GM18526 (cell line): Measurements from ENCODE around the gene S100A5.

Experiments used
- POLR2A ChIP-seq: IDR thresholded peaks from 3 replicates; pipeline ENCODE4 v1.6.1; 2011; ENCODE audit not compliant: insufficient read length; ENCODE audit errors: extremely low read depth

S100A5 gene, protein sequence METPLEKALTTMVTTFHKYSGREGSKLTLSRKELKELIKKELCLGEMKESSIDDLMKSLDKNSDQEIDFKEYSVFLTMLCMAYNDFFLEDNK

GRCh38 chr1:153540394-153541361, at the start of gene S100A5:
S100A5 (minus strand) TSS chr1:153540934; CDS start chr1:153540191, 743 bp downstream.
- no peak for TF ChIP-seq POLR2A

GRCh38 chr1:153588482-153588881, 47.7 kb upstream of the S100A5 start:
- no peak for TF ChIP-seq POLR2A

DNA sequence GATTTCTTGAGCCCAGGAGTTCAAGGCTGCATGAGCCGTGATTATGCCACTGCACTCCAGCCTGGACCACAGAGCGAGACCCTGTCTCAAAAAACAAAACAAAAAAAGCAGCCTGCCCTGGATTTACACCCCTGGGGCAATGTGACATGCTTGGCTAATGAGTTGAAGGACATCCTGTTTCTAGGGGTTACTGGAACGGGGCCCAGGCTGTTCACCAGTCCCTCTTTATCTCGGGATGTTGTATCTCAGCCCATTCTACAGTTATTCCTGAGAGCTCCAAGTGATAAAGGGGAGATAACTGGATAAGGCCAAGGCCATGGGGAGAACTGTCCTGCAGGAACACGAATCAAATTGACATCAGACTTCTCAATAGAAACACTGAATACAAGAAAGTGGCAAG, 46.6 kb upstream of the S100A5 start:
- no peak for TF ChIP-seq POLR2A

GRCh38 chr1:153586347-153586746, 45.6 kb upstream of the S100A5 start:
- no peak for TF ChIP-seq POLR2A

GRCh38 chr1:153585006-153585405, 44.3 kb upstream of the S100A5 start:
- TF ChIP-seq POLR2A: no peak

- no peak for TF ChIP-seq POLR2A
Measured at GRCh38 chr1:153583976-153584375, 43.2 kb upstream of the S100A5 start.

DNA sequence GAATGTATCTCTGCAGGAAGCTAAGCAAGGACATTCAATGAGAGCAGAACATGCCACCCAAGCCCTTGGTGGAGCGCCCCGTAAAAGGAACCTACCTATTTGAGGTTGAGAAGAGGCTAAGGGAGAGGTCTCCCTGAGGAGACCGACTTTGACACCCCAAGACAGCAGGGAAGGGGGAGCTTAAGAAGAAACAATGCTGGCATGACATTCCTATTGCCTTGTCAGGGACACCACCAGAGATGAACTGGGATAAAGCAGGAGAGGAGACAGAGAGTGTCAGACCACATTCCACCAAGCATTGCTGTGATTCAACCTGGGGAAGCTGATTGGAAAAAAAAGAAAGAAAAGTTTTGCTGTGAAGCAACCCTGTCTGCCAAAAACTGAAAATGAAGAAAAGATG, 38.2 kb upstream of the S100A5 start:
- TF ChIP-seq POLR2A: no peak

DNA sequence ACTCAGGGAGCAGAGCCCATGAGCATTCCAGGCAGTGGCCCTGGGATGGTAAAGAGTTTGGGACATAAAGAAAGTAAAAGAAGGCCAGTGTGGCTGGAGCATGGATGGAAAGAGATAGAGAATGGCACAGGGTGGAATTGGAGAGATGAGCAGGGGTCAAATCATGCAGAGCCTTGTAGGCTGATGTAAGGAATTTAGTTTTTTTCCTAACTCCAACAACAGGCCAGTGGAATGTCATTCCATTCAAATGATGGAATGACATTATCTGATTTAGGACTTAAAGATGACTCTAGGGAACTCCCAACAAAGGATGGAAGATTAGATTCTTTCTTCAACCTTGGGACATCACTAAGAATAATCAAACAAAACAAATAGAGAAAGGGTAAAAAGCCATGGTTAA, 37.8 kb upstream of the S100A5 start:
- TF ChIP-seq POLR2A: no peak

- no peak for TF ChIP-seq POLR2A
Measured at GRCh38 chr1:153577624-153578051, 36.9 kb upstream of the S100A5 start.

GRCh38 chr1:153577138-153577537, 36.4 kb upstream of the S100A5 start:
- no peak for TF ChIP-seq POLR2A

DNA sequence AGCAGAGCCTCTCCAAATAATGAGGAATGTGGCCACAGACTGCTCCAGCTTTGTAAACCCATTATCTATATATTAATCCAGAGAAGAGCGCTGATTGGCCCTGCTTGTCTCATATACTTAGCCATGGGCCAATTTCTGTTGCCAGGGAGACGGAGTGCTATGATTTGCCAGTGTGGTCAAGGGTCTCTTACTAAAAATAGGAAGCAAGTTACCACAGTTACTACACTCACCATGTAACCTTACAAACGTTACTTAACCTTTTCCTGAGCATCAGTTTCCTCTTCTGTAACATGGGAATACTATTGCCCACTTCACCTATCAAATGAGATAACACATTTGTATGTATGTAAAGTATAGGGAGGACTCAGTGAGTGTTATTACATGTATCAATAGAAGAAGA, 32.6 kb upstream of the S100A5 start:
- TF ChIP-seq POLR2A: no peak

DNA sequence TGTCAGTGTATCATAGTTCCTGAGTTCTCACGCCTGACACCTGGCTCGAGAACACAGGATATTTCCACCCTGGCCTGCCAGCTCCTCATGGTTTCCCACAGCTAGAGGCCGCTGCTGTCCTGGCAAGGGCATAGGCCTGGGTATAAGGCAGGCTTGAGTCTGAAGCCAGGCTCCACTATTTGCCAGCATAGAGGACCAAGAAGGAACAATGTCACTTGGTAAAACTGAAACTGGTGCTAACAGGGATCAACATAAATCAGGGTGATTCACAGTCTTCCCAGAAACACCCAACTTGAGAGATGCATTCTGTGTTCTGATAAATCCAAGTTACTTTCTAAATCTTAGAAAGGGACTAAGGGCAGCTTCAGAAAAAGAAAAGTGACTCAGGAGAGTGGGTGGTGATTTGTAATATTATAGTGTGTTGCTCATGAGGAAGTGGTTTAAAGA, 31.9 kb upstream of the S100A5 start:
- TF ChIP-seq POLR2A: no peak

- no peak for TF ChIP-seq POLR2A
Measured at GRCh38 chr1:153571706-153572105, 31.0 kb upstream of the S100A5 start.

- no peak for TF ChIP-seq POLR2A
Measured at GRCh38 chr1:153570874-153571273, 30.1 kb upstream of the S100A5 start.

- TF ChIP-seq POLR2A: no peak
Measured at GRCh38 chr1:153569465-153569864, 28.7 kb upstream of the S100A5 start.

- no peak for TF ChIP-seq POLR2A
Measured at GRCh38 chr1:153568367-153569099, 27.8 kb upstream of the S100A5 start.

- no peak for TF ChIP-seq POLR2A
Measured at GRCh38 chr1:153567621-153568366, 27.1 kb upstream of the S100A5 start.
